HG03108 (cell line): Measurements from ENCODE around the gene HS2ST1.
A peak's percentile ranks its signal among the peaks of the same experiment; 100 is the strongest.
"Not testable (repeated sequence)": the region's sequence is repeated elsewhere in the genome, so short reads cannot be mapped to it uniquely, and the experiment has no call there.

ENCODE experiments used
- ATAC-seq: cut with Tn5 transposase; IDR thresholded peaks from one replicate; pipeline ENCODE4 v1.9.1; 2021; ENCODE audit warnings: moderate library complexity; ENCODE audit not compliant: unreplicated experiment

HS2ST1 gene

GRCh38 chr1:87004857-87005256 lies 90.4 kb downstream of the HS2ST1 start:
- no peak for ATAC-seq

- peak; percentile 79 for ATAC-seq
Measured at GRCh38 chr1:87007323-87007722, 92.9 kb downstream of the HS2ST1 start.

GRCh38 chr1:87013385-87013784 lies 99.0 kb downstream of the HS2ST1 start:
- ATAC-seq = not testable (repeated sequence)

GRCh38 chr1:87017998-87018672 lies 103.7 kb downstream of the HS2ST1 start:
- ATAC-seq = no peak

GRCh38 chr1:87023326-87023725 lies 108.9 kb downstream of the HS2ST1 start:
- ATAC-seq = no peak

GRCh38 chr1:87024936-87025540 lies 110.6 kb downstream of the HS2ST1 start:
- peak; percentile 65 for ATAC-seq

- ATAC-seq = not testable (repeated sequence)
Measured at GRCh38 chr1:87027561-87027960, 113.1 kb downstream of the HS2ST1 start.

- no peak for ATAC-seq
Measured at GRCh38 chr1:87028576-87028975, 114.1 kb downstream of the HS2ST1 start.

GRCh38 chr1:87030740-87031690 lies 116.6 kb downstream of the HS2ST1 start:
- ATAC-seq = peak; percentile 80

GRCh38 chr1:87034351-87034750 lies 119.9 kb downstream of the HS2ST1 start:
- no peak for ATAC-seq

- no peak for ATAC-seq
Measured at GRCh38 chr1:87039096-87039495, 124.7 kb downstream of the HS2ST1 start.

- no peak for ATAC-seq
Measured at GRCh38 chr1:87042111-87042811, 127.8 kb downstream of the HS2ST1 start.

GRCh38 chr1:87044424-87044823 lies 130.0 kb downstream of the HS2ST1 start:
- ATAC-seq = peak; percentile 41

- ATAC-seq = peak; percentile 41
Measured at GRCh38 chr1:87044840-87045239, 130.4 kb downstream of the HS2ST1 start.

- no peak for ATAC-seq
Measured at GRCh38 chr1:87045761-87046304, 131.4 kb downstream of the HS2ST1 start.

- no peak for ATAC-seq
Measured at GRCh38 chr1:87046951-87047350, 132.5 kb downstream of the HS2ST1 start.

GRCh38 chr1:87048237-87048636 lies 133.8 kb downstream of the HS2ST1 start:
- ATAC-seq = no peak

- ATAC-seq = no peak
Measured at GRCh38 chr1:87051965-87052364, 137.5 kb downstream of the HS2ST1 start.

GRCh38 chr1:87052400-87052799 lies 138.0 kb downstream of the HS2ST1 start:
- ATAC-seq = no peak

GRCh38 chr1:87052961-87053360 lies 138.5 kb downstream of the HS2ST1 start:
- no peak for ATAC-seq

- no peak for ATAC-seq
Measured at GRCh38 chr1:87053446-87053845, 139.0 kb downstream of the HS2ST1 start.
